Mucosa of descending colon (tissue), 3 donors: Measurements from ENCODE around the gene CCDC187. TPM values are rescaled to one million over a fixed set of nuclear protein-coding genes. Genes with fewer than 3 reads are reported as not detected.

Experiments used
- ATAC-seq: fragments of 200-7000 bp; cut with Tn5 transposase; one replicate; pipeline ENCODE4 v1.9.1; 2020; ENCODE audit warnings: mild to moderate bottlenecking, moderate library complexity
- DNase-seq, 3 donors: peaks; one replicate each; pipeline ENCODE4 v3.0.0-alpha.2; 2020
- H3K36me3 ChIP-seq: fragments of 200-600 bp; one replicate; pipeline ENCODE4 v1.8.0; 2021; ENCODE audit warnings: low read depth, mild to moderate bottlenecking
- H3K4me1 ChIP-seq: fragments of 200-600 bp; one replicate; pipeline ENCODE4 v1.8.0; 2021; ENCODE audit warnings: low read depth, mild to moderate bottlenecking
- H3K4me3 ChIP-seq: fragments of 200-600 bp; one replicate; pipeline ENCODE4 v1.8.0; 2021; ENCODE audit warnings: mild to moderate bottlenecking
- H3K9me3 ChIP-seq: fragments of 200-600 bp; one replicate; pipeline ENCODE4 v1.8.0; 2021; ENCODE audit warnings: mild to moderate bottlenecking
- CTCF ChIP-seq: fragments of 200-600 bp; IDR thresholded peaks from one replicate; pipeline ENCODE4 v1.8.0; 2022; ENCODE audit warnings: antibody characterized with exemption, mild to moderate bottlenecking
- intact Hi-C, 2 donors: fragments of 100-400 bp; cut with DNase I in 1 of 2; cut with micrococcal nuclease in 1 of 2; formaldehyde crosslinking; loops; one replicate each; pipeline versions ENCODE4 v1.11.0 to v1.11.1; 2022; cut with DNase I, micrococcal nuclease
- total RNA-seq, 3 donors: library from RNA; stranded (reverse); fragmentation: NEBNext Ultra II Directional in 2 of 3; extraction: Animal tissue kit (Norgen Biotek cat#: 25700) in 2 of 3; gene quantifications; one replicate each; pipeline versions ENCODE4 v1.2.1 to v1.2.4, GENCODE V29; 2021 to 2023
- donor health status: DM: no; HTN: no; CAD: no; lungs with moderate emphysema.
- donor health status: DM: no; HTN: no; CAD: no.
- donor health status: DM: no; HTN: yes; CAD: no.

CCDC187 gene
- total RNA-seq, 3 donors from 2014 or later, result 0.19 to 0.93 (median 0.48) TPM

- H3K4me3 ChIP-seq, result no peak overlapping the region
- ATAC-seq, result no peak
- intact Hi-C loops, result no loop called here
- no peak for DNase-seq
- TF ChIP-seq CTCF, result no peak
- no peaks in the 10 kb centered on the region for H3K36me3 ChIP-seq
- H3K4me1 ChIP-seq, result peaks cover 8% of the 10 kb centered on the region
- H3K9me3 ChIP-seq, result no peaks in the 10 kb centered on the region
These were observed 10.1 kb upstream of the CCDC187 start for GRCh38 chr9:136314056-136314416.

GRCh38 chr9:136313111-136314055, 9.5 kb upstream of the CCDC187 start:
- intact Hi-C loops, result no loop called here
- no peak for ATAC-seq

GRCh38 chr9:136312436-136312835, 8.5 kb upstream of the CCDC187 start:
- Histone ChIP-seq H3K9me3 (no peaks in the 10 kb centered on the region), H3K4me1 (peaks cover 8% of the 10 kb centered on the region), H3K36me3 (no peaks in the 10 kb centered on the region), H3K4me3 (no peak overlapping the region)
- intact Hi-C loops, result no loop called here
- peak; percentile 34 for ATAC-seq
- no peak for DNase-seq
- peak; percentile 25 for TF ChIP-seq CTCF

More at GRCh38 chr9:136313111-136314055, 9.5 kb upstream of the CCDC187 start:
- DNase-seq, result no peak
- Histone ChIP-seq H3K36me3 (no peaks in the 10 kb centered on the region), H3K4me1 (peaks cover 8% of the 10 kb centered on the region), H3K9me3 (no peaks in the 10 kb centered on the region), H3K4me3 (no peak overlapping the region)
- TF ChIP-seq CTCF, result no peak

GRCh38 chr9:136312009-136312375, 8.1 kb upstream of the CCDC187 start:
- Histone ChIP-seq H3K9me3 (no peaks in the 10 kb centered on the region), H3K4me1 (peaks cover 8% of the 10 kb centered on the region), H3K4me3 (no peak overlapping the region), H3K36me3 (no peaks in the 10 kb centered on the region)
- no peak for ATAC-seq
- no peak for TF ChIP-seq CTCF
- DNase-seq, result no peak
- intact Hi-C loops, result no loop called here

GRCh38 chr9:136311051-136312008, 7.4 kb upstream of the CCDC187 start:
- intact Hi-C loops, result no loop called here
- peak; percentile 91 for ATAC-seq

More at GRCh38 chr9:136311051-136312008, 7.4 kb upstream of the CCDC187 start:
- DNase-seq, result peak; percentile 66 to 76 (median 67)
- H3K4me1 ChIP-seq, result peaks cover 8% of the 10 kb centered on the region
- H3K4me3 ChIP-seq, result no peak overlapping the region
- TF ChIP-seq CTCF, result no peak
- H3K36me3 ChIP-seq, result no peaks in the 10 kb centered on the region
- H3K9me3 ChIP-seq, result no peaks in the 10 kb centered on the region
